ENCODE results near the gene NPC1L1.

Gene NPC1L1

DNA sequence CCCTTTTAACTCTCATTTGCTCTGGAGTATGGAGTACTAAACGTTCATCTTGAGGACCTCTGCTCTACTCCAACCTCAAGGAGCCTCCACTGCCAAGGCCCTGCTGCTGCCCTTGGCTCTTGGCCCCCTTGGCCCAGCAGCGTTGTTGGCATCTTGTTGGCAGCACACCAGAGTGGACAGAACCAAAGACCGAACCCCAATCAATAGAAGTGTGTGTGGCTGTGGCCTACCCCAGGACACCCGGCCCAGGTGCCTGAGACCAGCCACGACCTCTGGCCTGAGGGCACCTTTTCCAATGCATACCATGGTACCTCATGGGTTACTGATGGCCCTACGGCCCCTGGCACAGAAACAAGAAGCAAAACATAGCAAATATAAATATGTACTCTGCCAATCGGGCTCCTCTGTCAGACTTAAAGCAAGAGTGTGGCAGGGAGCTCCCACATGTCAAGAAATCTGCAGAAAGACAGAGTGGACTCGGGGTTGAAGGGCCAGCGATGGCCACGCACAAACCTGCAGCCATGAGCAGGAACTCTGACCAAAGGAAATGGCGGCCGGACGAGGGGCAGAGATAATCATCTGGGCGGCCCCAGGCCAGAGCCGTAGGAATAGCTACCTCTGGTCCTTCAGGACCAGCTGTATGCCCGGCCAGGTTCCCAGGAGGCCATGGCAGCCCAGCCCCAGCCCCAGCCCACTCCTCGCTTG is 2.9 kb downstream of the NPC1L1 start:
- no peak for DNase-seq (ENCODE audit: low read depth, low spot score)

DNA sequence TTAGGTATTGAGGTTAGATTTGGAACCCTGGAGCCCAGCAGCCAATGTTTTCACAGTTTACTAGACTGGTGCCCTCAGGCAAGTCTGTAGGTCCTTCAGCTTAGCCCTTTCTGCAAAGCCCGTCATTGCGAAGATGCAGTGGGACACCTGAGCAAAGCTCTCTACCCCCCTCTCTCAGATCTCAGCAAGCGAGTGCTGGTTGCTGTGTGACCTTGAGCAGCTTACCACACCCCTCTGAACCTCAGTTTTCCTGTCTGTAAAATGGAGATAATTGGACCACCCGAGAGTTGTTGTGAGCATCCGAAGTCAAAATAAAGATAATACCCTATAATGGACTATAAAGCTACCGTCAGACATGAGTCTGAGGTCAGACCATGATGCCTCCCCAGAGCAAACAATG is 3.7 kb downstream of the NPC1L1 start:
- no peak for DNase-seq (ENCODE audit: low read depth, low spot score)

DNA sequence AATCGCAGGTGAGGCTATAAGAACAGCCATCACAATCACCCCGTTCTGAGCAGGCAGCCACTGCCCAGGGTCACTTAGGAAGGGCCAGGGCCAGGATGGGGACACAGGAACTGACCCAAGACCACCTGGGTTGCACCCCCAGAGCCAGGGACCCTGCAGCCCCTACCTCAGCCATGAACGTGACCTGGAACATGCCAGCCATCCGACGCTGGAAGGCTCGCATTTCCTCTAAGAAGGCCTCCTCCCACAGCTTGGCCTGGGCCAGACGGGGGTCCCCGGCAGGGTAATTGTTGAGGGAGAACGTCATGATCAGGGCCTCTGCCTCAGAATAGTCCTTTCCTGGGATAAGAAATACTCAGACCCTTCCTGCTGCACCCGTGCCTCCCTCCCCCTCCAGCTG is 5.0 kb downstream of the NPC1L1 start:
- no peak for DNase-seq (ENCODE audit: low read depth, low spot score)

DNA sequence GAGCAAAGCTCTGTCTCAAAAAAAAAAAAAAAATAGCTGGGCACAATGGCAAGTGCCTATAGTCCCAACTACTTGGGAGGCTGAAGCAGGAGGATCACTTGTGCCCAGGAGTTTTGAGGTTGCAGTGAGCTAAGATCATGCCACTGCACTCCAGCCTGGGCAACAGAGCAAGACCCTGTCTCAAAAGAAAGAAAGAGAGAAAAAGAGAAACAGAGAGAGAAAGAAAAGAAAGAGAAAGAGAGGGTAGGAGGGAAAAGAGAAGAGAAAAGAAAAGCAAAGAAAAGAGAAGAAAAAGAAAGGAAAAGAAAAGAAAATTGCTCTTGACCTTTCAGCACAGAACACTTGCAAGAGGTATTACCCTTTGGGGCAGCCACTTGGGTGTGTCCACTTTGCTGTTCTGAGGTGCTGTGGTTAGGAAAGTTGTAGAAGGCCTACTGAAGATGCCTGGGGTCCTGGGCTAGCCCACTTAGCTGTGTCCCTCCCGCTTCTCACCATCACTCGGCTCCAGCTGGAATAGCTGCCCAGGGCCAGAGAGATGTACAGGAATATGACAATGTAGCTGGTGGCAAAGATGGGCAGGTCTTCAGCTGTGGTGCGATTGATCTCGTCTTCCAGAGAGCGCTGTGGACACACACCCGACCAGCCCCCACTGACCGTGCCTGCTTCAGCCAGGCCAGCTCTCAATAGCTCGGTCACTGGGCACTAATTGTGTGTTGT is 5.6 kb downstream of the NPC1L1 start:
- no peak for DNase-seq (ENCODE audit: low read depth, low spot score)

DNA sequence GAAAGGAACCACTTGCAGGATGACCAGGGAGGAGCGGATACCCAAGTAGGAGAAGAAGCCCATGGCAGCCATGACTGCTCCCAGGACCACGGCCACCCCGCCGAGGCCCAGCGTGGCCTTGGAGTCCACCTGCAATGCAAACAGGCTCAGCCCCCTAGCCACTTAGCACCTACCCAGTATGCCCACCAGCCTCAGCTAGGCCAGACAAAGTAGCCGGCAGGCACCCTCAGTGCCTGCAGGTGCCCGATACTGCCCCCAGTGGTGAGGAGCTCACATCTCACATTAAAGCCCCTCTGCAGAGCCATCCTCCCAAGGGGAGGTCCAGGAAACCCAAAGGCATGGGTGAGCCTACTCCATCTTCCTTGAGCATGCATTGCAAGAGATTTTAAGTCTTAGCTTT is 6.6 kb downstream of the NPC1L1 start:
- DNase-seq (ENCODE audit: low read depth, low spot score) = peak; percentile 35

DNA sequence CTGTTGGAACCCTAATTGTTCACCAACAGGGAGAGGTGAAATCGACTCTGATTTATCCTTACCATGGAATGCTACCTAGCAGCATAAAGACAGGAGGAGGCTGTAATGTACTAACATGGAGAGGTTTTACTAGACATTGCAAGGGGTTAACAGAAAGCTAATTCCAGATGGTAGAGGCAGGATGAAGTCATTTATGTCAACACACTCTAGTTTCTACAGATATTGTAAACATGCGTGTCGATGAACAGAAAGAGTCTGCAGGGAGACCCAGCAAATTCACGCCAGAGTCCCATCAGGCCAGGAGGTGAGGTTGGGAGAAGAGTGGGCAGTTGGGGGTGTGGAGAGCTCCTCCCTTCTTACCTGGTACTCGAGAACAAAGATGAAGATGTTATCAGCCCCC is 7.0 kb downstream of the NPC1L1 start:
- no peak for DNase-seq (ENCODE audit: low read depth, low spot score)

DNA sequence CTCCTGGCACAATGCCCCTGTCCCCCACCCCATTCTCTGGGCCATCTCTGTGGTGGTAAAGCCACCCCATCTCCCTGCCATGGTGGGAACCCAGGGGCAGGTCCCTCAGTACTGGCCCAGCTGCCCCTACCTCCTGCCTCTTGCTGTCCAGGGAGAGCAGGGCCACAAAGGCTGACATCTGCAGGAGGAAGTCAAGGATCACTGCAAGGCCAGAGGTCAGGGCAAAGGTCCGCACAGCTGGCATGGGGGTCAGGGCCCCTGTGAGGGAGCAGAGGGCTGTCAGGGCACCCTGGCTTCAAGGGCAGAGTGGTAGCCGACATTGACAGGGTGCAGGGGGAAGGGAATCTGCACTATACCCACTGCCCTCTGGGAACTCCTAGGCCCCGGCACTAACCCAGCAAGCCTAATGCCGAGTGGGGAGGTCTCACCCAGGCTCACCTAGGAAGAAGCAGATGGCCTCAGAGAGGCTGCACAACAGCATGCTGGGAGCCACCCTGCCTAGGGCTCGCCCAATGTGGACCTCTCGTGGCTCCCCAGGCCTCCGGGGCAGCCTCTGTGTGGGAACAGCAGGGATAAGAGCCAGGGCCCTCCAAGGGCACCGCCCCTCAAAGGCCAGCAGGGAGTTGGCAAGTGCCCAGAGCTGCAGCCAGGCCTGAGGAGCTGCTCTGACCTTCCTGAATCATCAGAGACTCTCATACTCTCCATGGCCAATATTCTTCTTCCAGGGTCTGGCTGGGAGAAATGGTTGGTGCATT is 7.7 kb downstream of the NPC1L1 start:
- no peak for DNase-seq (ENCODE audit: low read depth, low spot score)

DNA sequence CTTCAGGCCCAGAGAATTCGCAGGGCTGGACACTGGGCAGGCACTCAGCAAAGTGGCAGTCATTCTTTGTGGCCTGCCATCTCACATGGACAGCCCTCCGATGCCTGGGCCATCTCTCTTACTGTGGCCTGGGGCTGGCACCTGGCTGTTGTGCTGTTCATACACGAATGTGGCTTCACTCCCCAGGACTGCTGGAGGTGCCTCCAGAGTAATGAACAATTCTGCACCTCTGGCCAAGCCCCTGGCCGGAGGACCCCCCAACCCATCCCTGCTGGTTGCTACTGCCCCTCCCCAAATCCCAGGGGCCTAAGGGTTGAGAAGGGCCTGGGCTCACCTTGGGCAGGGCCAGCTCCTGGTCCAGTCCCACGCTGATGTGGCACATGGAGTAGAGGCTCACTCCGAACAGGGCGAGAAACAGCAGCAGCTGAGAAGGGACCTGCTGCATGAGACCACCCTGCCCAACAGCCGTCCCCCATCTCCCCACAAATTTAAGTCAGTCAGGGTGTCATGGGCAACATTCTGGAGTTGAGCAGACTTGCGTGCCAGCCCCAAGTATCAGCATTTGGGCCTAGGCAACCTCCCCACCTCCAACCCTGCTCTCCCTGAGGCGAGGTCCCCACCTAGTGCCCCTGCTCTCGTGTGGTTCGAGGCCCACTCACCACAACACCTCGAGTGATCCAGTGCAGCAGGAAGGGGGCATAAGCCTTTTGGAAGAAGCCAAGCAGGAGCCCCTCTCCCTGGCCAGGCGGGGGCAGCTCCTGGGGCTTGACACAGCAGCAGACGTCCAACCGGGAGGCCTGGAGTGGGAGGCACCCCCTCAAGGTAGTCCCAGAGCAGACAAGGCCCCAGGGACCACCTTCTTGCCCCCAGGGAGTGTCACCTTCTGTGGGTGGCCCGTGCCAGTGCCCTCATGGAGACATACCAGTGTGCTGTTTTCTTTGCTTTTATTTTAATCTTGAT is 9.4 kb downstream of the NPC1L1 start:
- no peak for DNase-seq (ENCODE audit: low read depth, low spot score)

DNA sequence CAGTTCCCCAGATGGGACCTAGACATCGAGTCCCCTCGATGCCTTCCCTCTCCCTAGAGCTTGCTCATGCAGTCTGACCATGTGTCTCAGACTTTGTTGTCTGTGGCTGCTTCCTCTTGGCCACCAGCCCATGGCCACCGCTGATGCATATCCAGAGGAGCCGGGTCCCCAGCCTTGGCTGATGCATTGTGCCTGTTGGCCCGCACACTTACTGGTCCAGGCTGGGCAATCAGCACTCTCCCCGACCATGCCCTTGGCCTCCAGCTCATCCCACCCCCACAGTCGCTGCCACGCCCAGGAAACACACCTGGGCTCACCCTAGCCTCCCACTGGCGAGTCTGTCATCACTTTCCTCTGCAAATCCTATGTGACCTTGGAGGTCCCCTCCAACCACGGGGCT is 10.1 kb downstream of the NPC1L1 start:
- no peak for DNase-seq (ENCODE audit: low read depth, low spot score)

DNA sequence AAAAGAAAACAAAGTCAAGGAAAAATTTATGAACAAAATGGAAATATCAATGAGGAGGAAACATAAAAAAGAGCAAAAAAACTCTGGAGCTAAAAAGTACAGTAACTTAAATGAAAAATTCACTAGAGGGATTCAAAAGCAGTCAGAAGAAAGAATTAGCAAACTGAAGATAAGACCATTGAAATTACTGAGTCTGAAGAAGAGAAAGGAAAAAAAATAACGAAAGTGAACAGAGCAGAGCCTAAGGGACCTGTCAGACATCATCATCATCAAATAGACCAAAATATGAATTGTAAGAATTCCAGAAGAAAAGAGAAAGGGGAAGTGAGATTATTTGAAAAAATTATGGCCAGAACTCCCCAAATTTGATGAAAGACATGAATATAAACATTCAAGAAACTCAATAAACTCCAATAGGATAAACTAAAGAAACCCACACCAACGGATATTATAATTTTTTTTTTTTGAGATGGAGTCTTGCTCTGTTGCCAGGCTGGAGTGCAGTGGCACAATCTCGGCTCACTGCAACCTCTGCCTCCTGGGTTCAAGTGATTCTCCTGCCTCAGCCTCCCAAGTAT is 16.2 kb downstream of the NPC1L1 start:
- no peak for DNase-seq (ENCODE audit: low read depth, low spot score)

DNA sequence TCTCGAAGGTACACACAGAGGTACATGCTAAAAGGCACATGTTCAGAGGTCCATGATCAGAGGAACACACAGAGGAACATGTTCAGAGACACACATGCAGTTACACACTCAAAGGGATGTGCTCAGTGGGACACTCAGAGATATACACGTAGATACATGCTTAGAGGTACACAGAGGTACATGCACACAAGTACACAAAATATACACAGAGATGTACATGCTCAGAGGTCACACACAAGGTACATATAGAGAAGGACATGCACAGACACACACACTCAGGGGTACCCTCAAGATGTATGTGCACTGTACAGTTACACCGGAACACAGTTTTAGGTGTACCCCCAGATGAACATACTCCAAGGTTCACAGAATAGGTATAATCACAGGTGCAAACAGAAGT is 18.8 kb downstream of the NPC1L1 start:
- no peak for DNase-seq (ENCODE audit: low read depth, low spot score)

DNA sequence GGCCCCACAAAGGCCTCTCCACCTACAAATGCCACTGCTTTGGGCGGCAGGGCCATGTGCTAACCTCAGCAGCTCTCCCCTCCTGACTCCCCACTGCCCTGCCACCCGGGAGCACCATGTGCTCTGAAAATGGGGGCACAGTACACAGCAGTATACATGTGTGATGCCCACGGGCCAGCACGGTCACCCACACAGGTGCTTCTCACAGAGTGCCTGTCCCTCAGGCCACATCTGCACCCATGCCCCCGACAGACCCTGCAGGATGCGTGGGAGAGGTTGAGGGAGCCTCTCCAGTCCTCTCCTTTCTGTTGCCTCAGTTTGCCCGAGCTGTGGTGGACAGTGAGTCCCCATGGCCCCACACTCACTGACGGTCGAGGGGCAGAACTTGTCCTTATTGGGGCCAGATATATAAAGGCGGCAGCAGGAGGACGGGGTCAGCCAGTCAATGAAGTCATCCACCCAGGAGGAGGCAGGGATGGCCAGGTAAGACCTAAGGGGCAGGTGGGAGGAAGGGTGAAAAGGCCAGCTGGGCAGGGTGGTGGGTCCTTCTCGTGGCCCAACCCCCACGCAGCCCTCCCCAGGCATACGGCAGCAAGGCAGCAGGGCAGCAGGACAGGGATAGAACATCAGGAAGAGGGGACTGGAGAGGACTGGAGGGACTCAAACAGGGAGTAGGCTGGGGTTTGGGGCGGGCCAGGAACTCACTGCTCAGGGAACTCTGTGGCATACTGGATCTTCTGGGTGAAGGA is 19.6 kb downstream of the NPC1L1 start:
- no peak for DNase-seq (ENCODE audit: low read depth, low spot score)

DNA sequence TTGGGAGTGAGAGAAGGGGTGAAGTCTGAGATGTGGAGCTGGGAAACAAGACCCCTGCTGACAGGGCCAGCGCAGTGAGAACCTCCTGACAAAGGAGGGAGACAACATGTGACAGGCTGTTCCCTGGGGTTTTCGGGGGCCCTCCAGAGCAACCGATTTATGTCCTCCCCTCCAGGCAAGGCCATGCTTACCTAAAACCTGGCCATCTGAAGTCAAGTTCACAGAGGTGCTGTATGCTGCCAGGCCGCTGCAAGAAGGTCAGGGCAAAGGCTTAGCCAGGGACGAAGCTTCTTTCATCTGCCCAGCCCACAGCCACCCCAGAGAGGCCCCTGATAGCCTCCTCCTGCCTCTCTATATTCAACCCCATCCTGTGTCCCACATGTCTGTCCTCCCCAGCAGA is 20.6 kb downstream of the NPC1L1 start:
- no peak for DNase-seq (ENCODE audit: low read depth, low spot score)

DNA sequence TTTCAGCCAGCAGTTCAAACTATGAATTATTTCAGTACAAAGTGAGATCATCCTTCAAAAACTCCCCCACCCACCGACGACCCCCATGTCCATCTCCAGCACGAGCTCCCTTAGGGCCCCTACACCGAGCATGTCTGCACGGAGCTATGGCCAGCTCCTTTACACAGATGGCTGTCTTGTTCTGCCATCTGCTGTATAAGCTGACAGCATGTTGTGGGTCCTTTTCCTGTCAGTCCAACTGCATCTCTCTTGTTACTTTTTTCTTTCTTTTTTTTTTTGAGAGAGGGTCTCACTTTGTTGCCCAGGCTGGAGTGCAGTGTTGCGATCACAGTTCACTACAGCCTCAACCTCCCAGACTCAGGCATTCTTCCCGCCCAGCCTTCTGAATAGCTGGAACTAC is 21.6 kb downstream of the NPC1L1 start:
- DNase-seq (ENCODE audit: low read depth, low spot score) = no peak

DNA sequence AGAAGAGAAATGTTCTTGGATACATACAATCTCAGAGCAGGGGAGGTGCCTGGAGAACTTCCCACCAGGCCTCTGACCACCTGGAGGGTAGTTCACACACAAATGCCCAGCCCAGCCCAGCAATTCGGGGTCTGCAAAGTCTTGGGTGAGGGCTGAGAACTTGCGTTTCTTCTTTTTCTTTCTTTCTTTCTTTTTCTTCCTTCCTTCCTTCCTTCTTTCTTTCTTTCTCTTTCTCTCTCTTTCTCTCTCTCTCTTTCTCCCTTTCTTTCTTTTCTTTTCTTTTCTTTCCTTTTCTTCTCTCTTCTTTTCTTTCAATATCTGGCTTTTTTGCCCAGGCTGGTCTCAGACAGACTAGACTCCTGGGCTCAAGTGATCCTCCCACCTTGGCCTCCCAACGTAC is 22.4 kb downstream of the NPC1L1 start:
- DNase-seq (ENCODE audit: low read depth, low spot score) = no peak

DNA sequence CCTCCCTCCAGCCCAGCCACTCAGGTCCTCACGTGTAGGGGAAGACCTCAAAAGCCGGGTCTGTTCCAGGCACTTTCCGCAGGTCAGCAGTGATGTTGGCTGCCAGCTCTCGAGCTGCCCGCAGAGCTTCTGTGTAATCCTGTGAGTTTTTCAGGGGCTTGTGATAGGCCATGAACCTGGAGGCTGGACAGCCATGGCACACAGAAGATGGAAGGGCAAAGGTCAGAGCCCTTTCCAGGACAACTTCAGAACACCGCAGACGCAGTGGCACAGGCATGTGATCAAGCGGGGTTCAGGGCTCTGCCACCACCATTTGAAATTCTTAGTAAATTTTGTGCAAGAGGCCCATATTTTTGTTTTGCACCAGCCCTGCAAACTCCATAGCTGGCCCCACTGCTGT is 24.0 kb downstream of the NPC1L1 start:
- DNase-seq (ENCODE audit: low read depth, low spot score) = no peak

DNA sequence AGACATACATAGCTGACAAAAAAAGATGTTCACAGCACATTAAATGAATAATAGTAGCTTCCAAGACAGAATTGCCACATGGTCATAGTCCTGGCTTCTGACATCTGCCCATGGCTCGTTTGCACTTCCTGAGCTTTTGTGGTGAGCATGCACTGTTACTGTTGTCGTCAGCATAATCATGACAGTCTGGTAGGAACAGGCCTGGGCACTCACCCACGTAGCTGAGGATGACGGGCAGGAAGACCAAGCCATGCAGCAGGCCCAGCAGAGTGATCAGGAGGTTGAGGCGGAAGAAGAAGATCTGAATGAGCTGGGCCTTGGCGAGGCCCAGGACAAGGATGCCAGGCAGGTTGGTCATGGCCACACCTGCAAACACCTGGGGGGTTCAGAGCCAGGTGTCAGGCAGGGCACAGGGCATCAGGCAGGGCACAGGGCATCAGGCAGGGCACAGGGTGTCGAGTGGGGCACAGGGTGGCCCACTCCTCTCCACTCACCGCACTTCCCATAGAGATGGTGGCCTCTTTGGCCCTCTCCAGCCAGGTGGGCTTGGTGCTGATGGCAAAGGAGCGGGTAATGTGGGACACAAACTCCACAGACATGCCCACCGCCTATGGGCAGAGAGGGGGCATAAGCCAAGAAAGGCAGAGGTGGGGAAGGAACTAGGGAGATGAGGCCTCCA is 25.4 kb downstream of the NPC1L1 start:
- no peak for DNase-seq (ENCODE audit: low read depth, low spot score)

DNA sequence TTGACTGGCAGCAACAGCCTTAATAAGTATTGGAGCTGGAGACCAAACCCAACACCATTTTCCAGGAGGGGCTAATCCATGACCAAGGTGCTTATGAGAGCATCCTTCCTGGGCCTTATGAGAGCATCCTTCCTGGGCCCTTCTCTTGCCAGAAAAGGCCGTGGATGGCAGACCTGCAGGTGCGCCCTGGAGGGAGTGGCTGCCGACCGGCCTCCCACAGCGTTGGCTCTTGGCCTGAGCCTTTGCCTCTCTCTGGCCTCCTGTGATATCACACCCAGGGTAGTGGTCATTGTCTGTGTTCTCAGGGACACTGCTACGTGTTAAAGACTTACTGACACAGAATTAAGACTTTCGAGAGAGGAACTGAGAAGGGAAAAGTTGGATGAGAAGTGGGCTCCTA is 28.4 kb downstream of the NPC1L1 start:
- DNase-seq (ENCODE audit: low read depth, low spot score) = no peak

DNA sequence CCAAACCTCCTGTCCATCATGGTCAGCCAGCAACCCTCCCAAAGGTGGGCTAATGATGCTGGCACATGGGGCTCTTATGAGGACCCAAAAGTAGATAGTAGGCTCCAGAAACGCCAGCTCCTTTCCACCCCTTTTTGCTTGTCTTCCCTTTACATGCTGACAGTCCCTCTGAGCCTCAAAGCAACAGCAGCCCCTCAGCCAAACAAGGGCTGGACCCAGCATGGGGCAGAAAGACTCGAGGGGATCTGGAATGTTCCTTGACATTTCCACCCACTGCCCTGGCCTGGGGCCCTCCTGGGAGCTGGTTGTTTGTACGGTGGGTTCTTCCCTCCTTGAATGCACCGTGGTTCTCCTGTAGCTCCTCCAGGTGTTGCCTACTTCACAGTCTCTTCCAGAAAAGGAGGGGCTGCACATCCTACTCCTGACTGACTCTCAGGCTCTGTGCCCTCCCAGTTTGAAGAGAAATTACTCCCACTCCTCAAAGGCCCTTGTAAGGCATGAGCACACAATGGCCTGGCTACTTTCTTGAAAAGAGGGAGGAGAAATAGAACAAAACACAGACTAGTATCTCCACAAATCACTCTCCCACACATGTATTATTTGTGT is 29.2 kb downstream of the NPC1L1 start:
- DNase-seq (ENCODE audit: low read depth, low spot score) = no peak

DNA sequence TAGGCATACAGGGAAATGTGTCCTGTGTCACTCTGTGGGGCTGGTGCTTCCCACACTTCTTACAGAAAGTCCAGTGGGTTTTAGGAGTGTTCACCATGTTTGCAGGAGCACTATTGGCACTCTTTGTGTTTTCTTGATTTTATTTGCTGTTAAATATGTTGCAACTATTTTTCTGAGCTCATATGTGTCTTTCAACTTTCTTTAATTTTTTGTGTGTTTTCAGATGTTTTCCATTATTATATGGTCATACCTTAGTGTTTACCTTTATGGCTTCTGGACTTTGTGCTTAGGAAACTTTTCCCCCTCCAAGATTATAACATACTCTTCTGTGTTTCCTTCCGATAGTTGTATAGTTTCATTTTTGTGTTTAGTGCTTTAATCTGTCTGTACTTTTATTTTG is 29.9 kb downstream of the NPC1L1 start:
- DNase-seq (ENCODE audit: low read depth, low spot score) = no peak
